Motor neuron (in vitro differentiated cells): ENCODE measurements around the gene FLRT2. TPM values are rescaled to one million over a fixed set of nuclear protein-coding genes. Genes with fewer than 3 reads are reported as not detected.
A peak's percentile ranks its signal among the peaks of the same experiment; 100 is the strongest.

Experiments used
- ATAC-seq, 8 experiments: fragments of 200-7000 bp; cut with Tn5 transposase; replicated peaks in 6 of 8; 2 replicates each; pipeline ENCODE4 v1.8.0; 2021; ENCODE audit warnings: mild to moderate bottlenecking in 8 of 8, moderate library complexity in 8 of 8
- H3K27ac ChIP-seq, 2 donors: fragments of 250-450 bp; sonication (Bioruptor Pico); 2 replicates each; pipeline ENCODE4 v1.9.0; 2021; ENCODE audit warnings: antibody characterized with exemption in 2 of 2, mild to moderate bottlenecking in 2 of 2, moderate library complexity in 1 of 2
- H3K4me1 ChIP-seq, 2 donors: fragments of 250-450 bp; sonication (Bioruptor Pico); replicated peaks in 1 of 2; 2 replicates each; pipeline ENCODE4 v1.6.1; 2021; ENCODE audit warnings: antibody characterized with exemption in 2 of 2, mild to moderate bottlenecking in 2 of 2, moderate library complexity in 1 of 2
- H3K4me3 ChIP-seq, 5 donors: fragments of 250-450 bp; sonication (Bioruptor Pico); 2 replicates each; pipeline ENCODE4 v1.9.0; 2021; ENCODE audit warnings: antibody characterized with exemption in 5 of 5, mild to moderate bottlenecking in 5 of 5, moderate library complexity in 4 of 5
- WGBS, 10 experiments: fragments of 450-650 bp; shearing (Covaris generic); methylation state at CpG; one replicate each; pipeline ENCODE4 v1.0.0; 2022; 5-methylcytosine and 5-hydroxymethylcytosine counted together
- in situ Hi-C, 9 experiments: fragments of 400-800 bp; cut with MboI; loops; one replicate each; pipeline ENCODE4 v1.15.0; 2021; ENCODE audit warnings: low sequenced_read_pairs in 9 of 9, low pct_unique_long_range_greater_than_20kb in 2 of 9; ENCODE audit not compliant: unreplicated experiment in 9 of 9
- total RNA-seq, 8 experiments: library from RNA; unstranded; fragments of 300-600 nt; gene quantifications; 2 replicates each; pipeline versions ENCODE4 v1.2.3 to v1.2.4, GENCODE V29; 2022

Gene FLRT2
- total RNA-seq, 8 experiments from 2014 or later, result 2.6 to 164 (median 12.1) TPM

GRCh38 chr14:85662096-85662495 lies 132.2 kb downstream of the FLRT2 start:
- no peaks in the 10 kb centered on the region for H3K4me1 ChIP-seq
- no peak for ATAC-seq
- in situ Hi-C loops, result no loop called here
- H3K4me3 ChIP-seq, result no peak overlapping the region
- no peak overlapping the region for H3K27ac ChIP-seq
- 57 to 91% (median 68%) methylated on average over 2 to 9 of the region's 9 CpGs; no CpG with 5 or more reads in 1 of the 10 experiments for WGBS, 10 experiments

GRCh38 chr14:85663256-85663655 lies 133.3 kb downstream of the FLRT2 start:
- in situ Hi-C loops, result no loop called here
- no peak overlapping the region for H3K4me3 ChIP-seq
- no peak overlapping the region for H3K27ac ChIP-seq
- H3K4me1 ChIP-seq, result no peaks in the 10 kb centered on the region
- 0 to 100% (median 81%) methylated on average over 1 to 2 of the region's 2 CpGs for WGBS, 10 experiments
- ATAC-seq, result peak in 2 of 8 experiments; percentile 53 to 55

- in situ Hi-C loops, result no loop called here
- peak in 2 of 8 experiments; percentile 82 to 90 for ATAC-seq
- Histone ChIP-seq H3K4me3 (no peak overlapping the region), H3K4me1 (no peaks in the 10 kb centered on the region), H3K27ac (no peak overlapping the region)
Observed at GRCh38 chr14:85663667-85664066, 133.7 kb downstream of the FLRT2 start.

GRCh38 chr14:85675957-85676356 lies 146.0 kb downstream of the FLRT2 start:
- in situ Hi-C loops, result no loop called here
- no peaks in the 10 kb centered on the region for H3K4me1 ChIP-seq
- no peak overlapping the region for H3K27ac ChIP-seq
- ATAC-seq, result no peak
- WGBS, 10 experiments, result 36 to 100% (median 91%) methylated on average over 2 to 6 of the region's 6 CpGs; no CpG with 5 or more reads in 1 of the 10 experiments
- H3K4me3 ChIP-seq, result no peak overlapping the region

- WGBS, 10 experiments, result 0 to 60% (median 40%) methylated on average over 1 of the region's 1 CpG; no CpG with 5 or more reads in 2 of the 10 experiments
- no peak for ATAC-seq
- no peaks in the 10 kb centered on the region for H3K4me1 ChIP-seq
- no peak overlapping the region for H3K4me3 ChIP-seq
- no peak overlapping the region for H3K27ac ChIP-seq
- in situ Hi-C loops, result no loop called here
Observed at GRCh38 chr14:85686908-85687307, 157.0 kb downstream of the FLRT2 start.

- H3K27ac ChIP-seq, result no peak overlapping the region
- no peak for ATAC-seq
- 9 to 90% (median 55%) methylated on average over 1 of the region's 1 CpG; no CpG with 5 or more reads in 1 of the 10 experiments for WGBS, 10 experiments
- H3K4me3 ChIP-seq, result no peak overlapping the region
- H3K4me1 ChIP-seq, result no peaks in the 10 kb centered on the region
- in situ Hi-C loops, result no loop called here
Observed at GRCh38 chr14:85687456-85687855, 157.5 kb downstream of the FLRT2 start.

- in situ Hi-C loops, result no loop called here
- peak in 3 of 8 experiments; percentile 100 for ATAC-seq
- Histone ChIP-seq H3K27ac (no peak overlapping the region), H3K4me1 (no peaks in the 10 kb centered on the region), H3K4me3 (no peak overlapping the region)
- 0 to 100% (median 83%) methylated on average over 1 of the region's 1 CpG; no CpG with 5 or more reads in 2 of the 10 experiments for WGBS, 10 experiments
Observed at GRCh38 chr14:85688006-85688405, 158.1 kb downstream of the FLRT2 start.

- WGBS, 10 experiments, result 24 to 100% (median 72%) methylated on average over 1 to 2 of the region's 2 CpGs
- in situ Hi-C loops, result no loop called here
- H3K4me3 ChIP-seq, result no peak overlapping the region
- H3K27ac ChIP-seq, result no peak overlapping the region
- peaks cover 0 to 9% of the 10 kb centered on the region in 2 donors for H3K4me1 ChIP-seq
- ATAC-seq, result peak in 5 of 8 experiments; percentile 40 to 64 (median 42)
Observed at GRCh38 chr14:85695300-85695699, 165.4 kb downstream of the FLRT2 start.

- in situ Hi-C loops, result no loop called here
- Histone ChIP-seq H3K27ac (no peak overlapping the region), H3K4me3 (no peak overlapping the region), H3K4me1 (no peaks in the 10 kb centered on the region)
- WGBS, 10 experiments, result 69 to 100% (median 89%) methylated on average over 1 to 6 of the region's 6 CpGs; no CpG with 5 or more reads in 2 of the 10 experiments
- no peak for ATAC-seq
Observed at GRCh38 chr14:85701116-85701515, 171.2 kb downstream of the FLRT2 start.

- ATAC-seq, result no peak
- Histone ChIP-seq H3K4me3 (no peak overlapping the region), H3K4me1 (no peaks in the 10 kb centered on the region), H3K27ac (no peak overlapping the region)
- WGBS, 10 experiments, result 38 to 100% (median 86%) methylated on average over 1 to 3 of the region's 3 CpGs; no CpG with 5 or more reads in 1 of the 10 experiments
- in situ Hi-C loops, result no loop called here
Observed at GRCh38 chr14:85701763-85702162, 171.8 kb downstream of the FLRT2 start.

- Histone ChIP-seq H3K4me3 (no peak overlapping the region), H3K4me1 (no peaks in the 10 kb centered on the region), H3K27ac (no peak overlapping the region)
- 10 to 95% (median 70%) methylated on average over 1 of the region's 1 CpG; no CpG with 5 or more reads in 6 of the 10 experiments for WGBS, 10 experiments
- no peak for ATAC-seq
- in situ Hi-C loops, result no loop called here
Observed at GRCh38 chr14:85702191-85702590, 172.2 kb downstream of the FLRT2 start.

- H3K4me3 ChIP-seq, result no peak overlapping the region
- 0 to 96% (median 56%) methylated on average over 1 to 3 of the region's 3 CpGs for WGBS, 10 experiments
- no peak overlapping the region for H3K27ac ChIP-seq
- in situ Hi-C loops, result no loop called here
- no peaks in the 10 kb centered on the region for H3K4me1 ChIP-seq
- ATAC-seq, result peak in 2 of 8 experiments; percentile 47 to 69
Observed at GRCh38 chr14:85702997-85703396, 173.1 kb downstream of the FLRT2 start.
